ENCODE data around the gene GCDH.
"Not testable (repeated sequence)": the region's sequence is repeated elsewhere in the genome, so short reads cannot be mapped to it uniquely, and the experiment has no call there.

The GCDH gene

DNA sequence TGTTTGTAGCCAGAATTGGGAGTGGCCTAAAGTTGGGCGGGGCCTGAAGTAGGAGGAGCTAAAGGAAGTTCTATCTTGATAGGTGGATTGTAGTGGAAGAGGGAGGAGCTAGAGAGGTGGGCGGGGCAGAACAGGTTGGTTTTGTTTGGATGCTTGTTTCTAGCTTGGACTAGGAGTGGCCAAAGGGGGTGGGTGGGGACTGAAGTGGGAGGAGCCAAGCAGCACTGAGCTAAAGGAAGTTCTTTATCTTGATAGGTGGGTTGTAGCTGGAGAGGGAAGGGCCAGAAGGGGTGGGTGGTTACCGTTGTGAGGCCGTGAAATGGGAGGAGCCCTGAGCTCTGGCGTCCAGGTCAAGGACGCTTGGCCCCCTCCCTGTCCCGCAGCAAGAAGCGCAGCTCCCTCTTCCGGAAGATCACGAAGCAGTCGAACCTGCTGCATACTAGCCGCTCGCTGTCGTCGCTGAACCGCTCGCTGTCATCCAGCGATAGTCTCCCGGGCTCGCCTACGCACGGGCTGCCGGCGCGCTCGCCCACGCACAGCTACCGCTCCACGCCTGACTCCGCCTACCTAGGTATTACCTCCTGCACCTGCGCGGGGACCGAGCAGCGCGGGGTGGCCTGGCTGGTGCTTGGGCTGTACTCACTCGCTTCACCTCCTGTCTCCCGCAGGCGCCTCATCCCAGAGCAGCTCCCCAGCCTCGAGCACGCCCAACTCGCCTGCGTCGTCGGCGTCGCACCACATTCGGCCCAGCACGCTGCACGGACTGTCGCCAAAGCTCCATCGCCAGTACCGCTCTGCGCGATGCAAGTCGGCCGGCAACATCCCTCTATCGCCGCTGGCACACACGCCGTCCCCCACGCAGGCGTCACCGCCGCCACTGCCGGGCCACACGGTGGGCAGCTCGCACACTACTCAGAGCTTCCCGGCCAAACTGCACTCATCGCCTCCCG is 17.7 kb upstream of the GCDH start:
- no peak for DNase-seq

- DNase-seq, result no peak
Measured at GRCh38 chr19:12873891-12874745, 16.8 kb upstream of the GCDH start.

DNA sequence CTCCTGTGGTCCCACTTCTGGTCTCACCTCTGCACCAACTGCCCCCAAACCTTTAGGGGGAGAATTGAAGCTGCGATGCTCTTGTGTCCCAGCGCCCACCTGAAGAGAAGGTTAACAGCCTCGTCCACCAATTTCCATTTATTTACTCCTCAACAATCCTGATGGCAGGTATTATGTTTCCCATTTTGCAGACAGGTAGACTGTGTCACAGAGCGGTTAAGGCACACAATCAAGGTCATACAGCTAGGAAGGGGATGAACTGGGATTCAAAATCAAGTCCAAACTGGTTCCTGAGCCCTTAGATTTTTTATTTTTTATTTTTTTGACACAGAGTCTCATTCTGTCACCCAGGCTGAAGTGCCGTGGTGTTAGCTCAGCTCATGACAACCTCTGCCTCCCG is 15.9 kb upstream of the GCDH start:
- DNase-seq, result no peak

GRCh38 chr19:12880551-12881171 is 10.3 kb upstream of the GCDH start:
- DNase-seq, result no peak

GRCh38 chr19:12881172-12881808 is 9.7 kb upstream of the GCDH start, which contains the start of gene DNASE2:
DNASE2 (minus strand) TSS chr19:12881449; CDS start chr19:12881375, 74 bp downstream.
- DNase-seq, result peak; percentile 55

DNA sequence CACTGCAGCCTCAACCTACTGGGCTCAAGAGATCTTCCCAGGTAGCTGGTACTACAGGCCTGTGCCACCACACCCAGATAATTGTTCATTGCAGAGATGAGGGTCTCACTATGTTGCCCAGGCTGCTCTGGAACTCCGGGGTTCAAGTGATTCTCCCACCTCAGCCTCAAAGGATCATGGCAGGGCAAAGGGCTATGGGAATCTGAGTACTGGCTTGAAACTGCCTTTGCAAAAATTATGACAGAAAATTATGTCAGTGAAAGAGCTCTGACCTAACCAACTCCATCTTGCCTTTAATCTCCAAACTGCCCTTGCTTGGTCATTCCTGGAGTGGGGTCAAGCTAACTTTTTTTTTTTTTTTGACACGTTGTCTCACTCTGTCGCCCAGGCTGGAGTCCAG is 8.4 kb upstream of the GCDH start:
- no peak for DNase-seq

DNA sequence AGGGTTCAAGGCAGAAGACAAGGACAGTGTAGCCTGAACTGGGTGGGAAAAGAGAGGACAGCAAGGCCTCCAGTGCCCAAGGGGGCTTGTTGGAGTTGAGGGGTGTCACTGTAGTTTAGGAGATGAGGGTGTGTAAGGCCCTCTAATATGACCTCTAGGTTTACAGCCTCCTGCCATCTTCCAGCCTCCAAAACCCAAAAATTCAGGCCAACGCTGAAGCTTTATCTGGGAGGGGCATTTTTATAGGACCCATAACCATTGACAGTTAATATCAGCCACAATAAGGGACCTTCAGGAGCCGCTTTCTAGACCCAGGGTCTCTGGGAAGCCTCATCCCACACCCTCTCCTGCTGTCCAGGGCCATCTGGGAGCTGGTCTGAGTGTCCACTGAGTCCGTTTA is 6.8 kb upstream of the GCDH start:
- no peak for DNase-seq

- no peak for DNase-seq
Measured at GRCh38 chr19:12884627-12884925, 6.4 kb upstream of the GCDH start.

DNA sequence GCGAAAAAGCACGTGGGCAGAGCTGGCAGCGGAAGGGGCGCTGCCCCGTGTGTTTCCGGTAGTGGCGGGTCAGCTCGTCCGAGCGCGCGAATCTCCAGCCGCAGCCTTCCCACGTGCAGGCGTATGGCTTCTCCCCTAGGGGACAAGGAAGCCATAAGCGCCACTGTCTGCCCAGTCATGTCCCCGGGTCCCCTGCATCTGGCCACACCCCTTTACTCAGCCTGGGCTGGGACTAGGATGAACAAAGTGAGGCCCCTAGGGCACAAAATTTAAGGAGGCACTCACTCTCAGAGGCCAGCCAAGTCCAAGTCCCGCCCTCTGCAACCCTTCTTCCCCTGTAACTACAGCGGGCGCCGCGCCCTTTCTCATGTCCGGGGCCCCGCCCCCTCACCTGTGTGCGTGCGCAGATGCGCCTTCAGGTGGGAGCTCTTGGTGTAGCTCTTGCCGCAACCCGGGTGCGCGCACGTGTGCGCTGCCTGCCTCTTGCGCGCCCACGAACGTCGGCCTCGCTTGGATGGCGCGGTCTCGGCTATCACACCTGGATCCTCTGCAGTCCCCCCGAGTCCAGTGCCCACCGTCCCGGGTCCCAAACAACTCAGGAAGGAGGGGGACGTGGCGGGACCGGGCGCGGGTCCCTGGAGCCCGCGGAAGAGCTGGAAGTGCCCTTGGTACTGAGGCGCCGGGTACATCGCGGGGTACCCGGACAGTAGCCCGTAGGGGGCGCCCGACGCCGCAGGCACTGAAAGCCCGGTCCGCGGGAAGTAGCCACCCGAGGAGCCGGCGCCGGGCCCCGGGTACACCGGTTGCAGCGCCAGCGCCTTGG is 5.8 kb upstream of the GCDH start:
- DNase-seq, result peak; percentile 59

- DNase-seq, result no peak
Measured at GRCh38 chr19:12885749-12886650, 5.0 kb upstream of the GCDH start.

DNA sequence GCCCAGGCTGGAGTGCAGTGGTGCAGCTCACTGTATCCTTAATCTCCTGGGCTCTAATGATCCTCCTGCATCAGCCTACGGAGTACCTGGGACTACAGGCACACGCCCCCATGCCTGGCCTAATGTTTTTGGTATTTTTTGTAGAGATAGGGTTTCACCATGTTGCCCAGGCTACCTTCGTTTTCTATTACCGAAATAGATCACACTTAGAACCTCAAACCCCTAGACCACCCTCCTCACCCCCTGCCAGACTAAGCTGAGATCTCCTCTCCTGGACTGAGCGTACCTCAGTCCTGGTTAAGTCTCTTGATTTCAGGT is 4.3 kb upstream of the GCDH start:
- no peak for DNase-seq

DNA sequence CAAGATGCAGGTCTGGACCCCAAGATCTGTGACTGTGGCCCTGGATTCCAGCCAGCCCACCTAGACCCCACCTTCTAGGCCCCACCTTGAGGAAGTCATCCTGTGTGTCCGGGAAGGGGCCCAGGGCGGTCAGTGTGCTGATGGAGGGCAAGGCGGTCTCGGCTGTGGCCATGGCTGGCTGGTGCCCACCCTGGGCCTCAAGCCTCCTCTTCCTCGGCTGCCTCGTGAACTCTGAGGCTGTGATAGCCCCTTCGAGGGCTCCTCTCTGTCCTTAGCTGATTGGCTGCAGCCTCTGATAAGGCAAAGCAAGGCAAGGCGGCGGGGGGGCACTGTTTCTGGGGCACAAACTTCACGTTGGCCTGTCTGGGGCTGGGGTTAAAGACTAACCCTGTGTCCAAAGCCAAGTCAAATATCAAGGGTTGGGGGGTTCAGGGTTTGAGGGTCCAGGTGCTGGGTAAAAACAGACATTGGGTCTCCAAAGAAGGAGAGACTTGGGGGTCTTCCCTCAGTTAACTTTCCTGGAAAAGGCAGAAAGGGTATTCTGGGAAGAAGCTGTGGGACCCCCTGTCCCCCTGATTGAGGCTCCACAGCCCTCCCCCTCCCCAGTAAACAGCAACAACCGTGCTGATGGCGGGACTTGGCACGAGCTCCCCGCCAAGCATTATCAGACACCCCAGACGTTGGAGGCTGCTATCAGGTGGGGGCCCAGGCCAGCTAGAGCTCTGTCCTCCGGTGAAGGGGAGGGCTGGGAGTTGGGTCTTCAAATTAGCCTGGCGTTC is 3.8 kb upstream of the GCDH start, which contains the start of gene KLF1:
TSS of gene KLF1 (minus strand) at position 233 of the 779 bp plus-strand sequence. CDS start at position 172, 61 bp downstream.
- no peak for DNase-seq

GRCh38 chr19:12888006-12888603 is 2.9 kb upstream of the GCDH start:
- DNase-seq, result no peak

DNA sequence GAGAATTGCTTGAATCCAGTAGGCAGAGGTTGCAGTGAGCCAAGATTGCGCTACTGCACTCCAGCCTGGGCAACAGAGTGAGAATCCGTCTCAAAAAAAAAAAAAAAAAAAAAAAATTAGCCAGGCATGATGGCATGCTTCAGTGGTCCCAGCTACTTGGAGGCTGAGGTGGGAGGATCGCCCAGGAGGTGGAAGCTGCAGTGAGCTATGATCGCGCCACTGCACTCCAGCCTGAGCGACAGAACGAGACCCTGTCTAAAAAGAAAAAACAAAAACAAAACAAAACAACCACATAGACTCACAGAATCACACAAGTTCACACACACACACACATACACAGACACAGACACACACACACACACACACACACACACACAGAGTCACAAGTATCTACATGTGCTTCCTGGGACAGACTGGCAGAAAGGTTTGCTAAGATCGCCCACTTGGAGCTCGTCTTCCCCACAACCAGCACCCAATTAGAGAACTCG is 617 bp upstream of the GCDH start:
- DNase-seq, result not testable (repeated sequence)

DNA sequence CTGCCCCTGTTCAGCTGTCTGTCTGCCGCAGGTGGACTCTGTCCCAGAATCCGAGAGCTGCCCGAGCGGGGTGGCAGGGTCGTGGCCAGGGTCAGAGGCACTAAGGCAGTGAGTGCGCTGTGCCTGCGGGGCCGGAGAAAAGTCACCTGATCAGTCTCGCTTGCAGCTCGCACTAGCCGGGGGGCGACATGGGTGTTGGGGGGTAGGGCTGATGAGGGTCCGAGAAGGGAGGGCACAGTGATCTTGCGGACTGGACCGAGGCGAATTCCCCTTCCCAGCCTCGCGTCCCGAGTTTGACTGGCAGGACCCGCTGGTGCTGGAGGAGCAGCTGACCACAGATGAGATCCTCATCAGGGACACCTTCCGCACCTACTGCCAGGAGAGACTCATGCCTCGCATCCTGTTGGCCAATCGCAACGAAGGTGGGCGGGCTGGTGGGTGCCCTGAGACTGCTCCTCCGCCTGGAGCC is 627 bp downstream of the GCDH start:
- no peak for DNase-seq

DNA sequence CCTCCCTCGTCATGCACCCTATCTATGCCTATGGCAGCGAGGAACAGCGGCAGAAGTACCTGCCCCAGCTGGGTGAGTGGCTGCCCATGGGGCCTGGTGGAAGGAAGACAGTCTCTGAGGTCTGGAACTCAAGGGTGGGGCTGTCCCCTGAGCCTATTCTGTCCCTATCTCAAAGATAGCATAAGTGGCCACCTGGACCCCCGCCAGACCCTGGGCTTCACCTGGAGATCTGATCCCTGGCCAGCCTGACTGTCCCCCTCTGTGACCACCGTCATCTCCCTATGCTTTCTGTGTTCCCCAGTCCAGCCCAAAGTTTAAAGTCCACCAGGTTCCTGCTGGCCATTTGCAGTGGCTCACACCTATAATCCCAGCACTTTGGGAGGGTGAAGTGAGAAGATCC is 2.6 kb downstream of the GCDH start:
- no peak for DNase-seq

- no peak for DNase-seq
Measured at GRCh38 chr19:12896460-12896859, 5.5 kb downstream of the GCDH start.

- DNase-seq, result no peak
Measured at GRCh38 chr19:12899891-12900518, 9.0 kb downstream of the GCDH start.

- DNase-seq, result no peak
Measured at GRCh38 chr19:12907166-12907565, 16.2 kb downstream of the GCDH start.

Measured in activated gamma-delta T cell (primary cell).